Measurements from ENCODE around the gene TARBP2. TPM values are rescaled to one million over a fixed set of nuclear protein-coding genes. Genes with fewer than 3 reads are reported as not detected.
A peak's percentile ranks its signal among the peaks of the same experiment; 100 is the strongest.

The TARBP2 gene
- polyA plus RNA-seq, 2 of the 4 experiments (the other 2 are of a cell fraction): 41.5 to 49.9 TPM

DNA sequence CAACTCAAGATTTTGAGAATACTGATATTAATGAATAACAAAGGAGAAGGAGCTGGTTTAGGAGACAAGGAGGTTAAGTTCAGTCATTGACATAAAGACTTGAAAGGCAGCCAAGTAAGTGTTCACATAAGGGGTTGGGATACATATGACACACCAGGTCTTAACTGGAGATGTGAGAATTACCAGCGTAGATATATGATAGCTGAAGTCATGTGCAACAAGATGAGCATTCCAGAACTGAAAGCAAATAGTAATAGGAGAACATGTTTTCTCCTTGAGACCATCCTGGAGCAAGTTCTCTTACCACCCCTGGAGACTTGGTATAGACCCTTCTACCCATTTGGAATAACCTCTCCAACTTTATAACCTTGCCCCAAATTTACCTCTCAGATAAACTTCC is 49.5 kb downstream of the TARBP2 start (continued):
- TF ChIP-seq EP300 (IDR thresholded peaks at IDR 0.05) (no peak), MAFK (IDR thresholded peaks at IDR 0.05; ENCODE audit: partially characterized antibody) (no peak), CBX2 (IDR thresholded peaks at IDR 0.05; ENCODE audit: borderline replicate concordance, low read depth) (no peak), FOXS1 (CRISPR knock-in tag; IDR thresholded peaks at IDR 0.05) (no peak), RNF2 (IDR thresholded peaks at IDR 0.05; ENCODE audit: borderline replicate concordance, low read depth) (no peak), BHLHE40 (IDR thresholded peaks at IDR 0.05; ENCODE audit: low read depth, low read length) (no peak), CHD4 (IDR thresholded peaks at IDR 0.05; ENCODE audit: borderline replicate concordance) (no peak)

DNA sequence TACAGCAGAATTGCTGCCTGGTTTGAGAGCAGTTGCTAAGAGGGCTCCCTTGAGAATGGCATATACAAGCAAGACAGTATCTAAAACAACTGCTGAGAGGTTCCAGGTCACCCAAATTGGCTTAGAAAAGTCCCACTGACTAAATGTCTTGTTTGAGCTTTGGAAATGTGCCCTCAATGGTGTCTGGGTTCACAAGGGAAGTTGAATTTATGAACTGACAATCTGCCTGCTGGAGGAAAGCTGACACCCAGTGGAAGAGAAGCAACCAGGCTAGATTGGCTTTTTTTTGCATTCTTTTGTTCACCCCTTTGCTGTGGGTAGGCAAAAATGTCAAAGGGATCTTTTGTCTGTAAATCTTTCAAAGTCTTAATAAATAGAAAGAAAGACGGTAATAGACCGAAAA is 50.8 kb downstream of the TARBP2 start:
- CTCF ChIA-PET: interaction anchor here (1.2 to 2.4 kb wide), 2 partner anchors 8 to 16 kb away, joined by 5 to 12 read pairs; no protein-coding TSS in a partner anchor
- POLR2A ChIA-PET: no interaction called here
- WGBS (ENCODE audit: missing lambda C conversion rate): 99% methylated on average over 2 of the region's 2 CpGs
- DNase-seq (ENCODE audit: low read depth in 1 of 2, low spot score in 1 of 2) (no peak), FAIRE-seq (no peak), ATAC-seq (peak in 1 of 2 experiments; percentile 24; a peak in 1 of 6 replicates)
- no peak for TF ChIP-seq HOXB5 (CRISPR knock-in tag; IDR thresholded peaks at IDR 0.05)
- no peak for TF ChIP-seq KDM1A (IDR thresholded peaks at IDR 0.05; ENCODE audit: low read depth)
- no peak for TF ChIP-seq JUNB (IDR thresholded peaks at IDR 0.05)
- TF ChIP-seq EP300 (IDR thresholded peaks at IDR 0.05): no peak
- TF ChIP-seq FOSL2 (IDR thresholded peaks at IDR 0.05): no peak
- TF ChIP-seq FOSL2 (CRISPR knock-in tag; IDR thresholded peaks at IDR 0.05): no peak
- no peak for TF ChIP-seq ZSCAN20 (CRISPR knock-in tag; IDR thresholded peaks at IDR 0.05)
- no peak for TF ChIP-seq NFE2L2 (conservative IDR thresholded peaks at IDR 0.05; ENCODE audit: low read length)
- no peak for TF ChIP-seq SMC3 (IDR thresholded peaks at IDR 0.05)
- TF ChIP-seq NR3C1 (IDR thresholded peaks at IDR 0.05): no peak
- TF ChIP-seq BHLHE40 (IDR thresholded peaks at IDR 0.05; ENCODE audit: low read depth, low read length): no peak
- no peak for TF ChIP-seq ZC3H11A (IDR thresholded peaks at IDR 0.05)
- 0 out of 3 replicates have a peak, but pooled peaks cover 2% of the 10 kb centered on the region for H3K4me1 ChIP-seq
- H3K27ac ChIP-seq: no peak overlapping the region
- H3K4me3 ChIP-seq: no peak overlapping the region
- H3K9me3 ChIP-seq: no peaks in the 10 kb centered on the region
- no peak overlapping the region for H3K4me2 ChIP-seq

DNA sequence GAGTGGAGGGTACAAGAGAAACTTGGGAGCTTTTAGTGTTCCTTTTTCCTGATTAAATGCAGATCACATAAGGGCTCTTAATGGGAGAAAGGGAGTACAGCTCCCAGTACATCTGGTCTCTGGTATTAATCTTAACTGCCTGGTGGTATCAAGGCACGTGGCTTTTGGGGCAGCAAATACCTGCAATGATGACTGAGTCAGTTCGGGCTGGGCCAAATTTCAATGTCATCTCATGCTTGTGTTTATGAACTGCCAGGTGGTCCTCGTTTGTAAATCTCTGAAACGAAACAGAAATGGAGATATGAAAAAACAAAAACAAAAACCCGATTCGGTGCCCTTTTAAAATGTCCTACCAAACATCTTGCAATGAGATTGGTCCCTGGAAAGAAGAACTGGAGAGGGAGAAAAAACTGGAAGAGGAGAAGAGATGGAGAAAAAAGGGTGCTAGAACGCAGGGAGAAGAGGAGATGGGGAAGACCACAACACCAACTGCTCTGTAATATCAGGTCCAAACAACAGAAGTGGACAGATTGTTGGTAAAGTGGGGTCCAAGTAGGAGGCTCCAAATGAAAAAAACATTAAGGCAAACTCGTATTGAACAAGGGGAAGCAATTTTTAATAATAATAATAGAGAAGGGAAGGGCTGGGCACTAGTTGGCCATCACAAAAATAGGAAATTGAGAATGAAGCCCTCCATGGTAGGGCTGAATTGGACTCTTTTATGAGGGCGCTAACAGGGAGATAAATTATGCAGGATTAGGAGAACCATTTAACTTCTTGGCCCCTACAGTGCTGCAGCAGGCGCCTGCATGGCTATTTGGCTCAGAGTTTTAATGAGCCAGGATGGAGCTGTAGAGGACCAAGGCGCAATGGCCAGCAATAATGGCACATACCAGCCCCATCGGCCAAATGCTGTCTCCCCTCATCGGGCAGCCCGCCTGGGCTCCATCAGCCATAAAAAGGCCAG is 51.6 kb downstream of the TARBP2 start:
- CTCF ChIA-PET: interaction anchor here (2.4 kb wide), 1 partner anchor 9 kb away, joined by 12 read pairs; no protein-coding TSS in a partner anchor
- Histone ChIP-seq H3K4me2 (no peak overlapping the region), H3K4me3 (no peak overlapping the region), H3K27ac (no peak overlapping the region), H3K4me1 (peaks cover 8% of the 10 kb centered on the region), H3K9me3 (no peaks in the 10 kb centered on the region)
- DNase-seq (ENCODE audit: low read depth in 1 of 2, low spot score in 1 of 2): no peak
- WGBS (ENCODE audit: missing lambda C conversion rate): 80% methylated on average over 14 of the region's 14 CpGs
- POLR2A ChIA-PET: interaction anchor here (1.6 kb wide), 1 partner anchor 123 kb away, joined by 4 read pairs; no protein-coding TSS in a partner anchor
- no peak for TF ChIP-seq SMC3 (IDR thresholded peaks at IDR 0.05)
- TF ChIP-seq RNF2 (IDR thresholded peaks at IDR 0.05; ENCODE audit: borderline replicate concordance, low read depth): no peak
- TF ChIP-seq GATA3 (IDR thresholded peaks at IDR 0.05; ENCODE audit: borderline replicate concordance): no peak
- no peak for TF ChIP-seq ZFP36 (IDR thresholded peaks at IDR 0.05; ENCODE audit: borderline replicate concordance, partially characterized antibody)
- TF ChIP-seq JUNB (IDR thresholded peaks at IDR 0.05): no peak
- TF ChIP-seq, protein P1, sequence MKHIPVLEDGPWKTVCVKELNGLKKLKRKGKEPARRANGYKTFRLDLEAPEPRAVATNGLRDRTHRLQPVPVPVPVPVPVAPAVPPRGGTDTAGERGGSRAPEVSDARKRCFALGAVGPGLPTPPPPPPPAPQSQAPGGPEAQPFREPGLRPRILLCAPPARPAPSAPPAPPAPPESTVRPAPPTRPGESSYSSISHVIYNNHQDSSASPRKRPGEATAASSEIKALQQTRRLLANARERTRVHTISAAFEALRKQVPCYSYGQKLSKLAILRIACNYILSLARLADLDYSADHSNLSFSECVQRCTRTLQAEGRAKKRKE (CRISPR knock-in tag; IDR thresholded peaks at IDR 0.05; ENCODE audit: low read depth): no peak
- TF ChIP-seq, protein P2, sequence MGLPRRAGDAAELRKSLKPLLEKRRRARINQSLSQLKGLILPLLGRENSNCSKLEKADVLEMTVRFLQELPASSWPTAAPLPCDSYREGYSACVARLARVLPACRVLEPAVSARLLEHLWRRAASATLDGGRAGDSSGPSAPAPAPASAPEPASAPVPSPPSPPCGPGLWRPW (IDR thresholded peaks at IDR 0.05): no peak
- TF ChIP-seq BHLHE40 (IDR thresholded peaks at IDR 0.05; ENCODE audit: low read depth, low read length): no peak
- no peak for TF ChIP-seq FOXS1 (CRISPR knock-in tag; IDR thresholded peaks at IDR 0.05)
- no peak for TF ChIP-seq HOXA7 (CRISPR knock-in tag; IDR thresholded peaks at IDR 0.05)
- TF ChIP-seq NR3C1 (IDR thresholded peaks at IDR 0.05): no peak
- no peak for TF ChIP-seq CHD2 (IDR thresholded peaks at IDR 0.05; ENCODE audit: low read length, partially characterized antibody)
- no peak for TF ChIP-seq EHF (CRISPR knock-in tag; IDR thresholded peaks at IDR 0.05)
- TF ChIP-seq EP300 (IDR thresholded peaks at IDR 0.05): no peak
- no peak for TF ChIP-seq EHMT2 (IDR thresholded peaks at IDR 0.05; ENCODE audit: low read depth)
- TF ChIP-seq, protein P3, sequence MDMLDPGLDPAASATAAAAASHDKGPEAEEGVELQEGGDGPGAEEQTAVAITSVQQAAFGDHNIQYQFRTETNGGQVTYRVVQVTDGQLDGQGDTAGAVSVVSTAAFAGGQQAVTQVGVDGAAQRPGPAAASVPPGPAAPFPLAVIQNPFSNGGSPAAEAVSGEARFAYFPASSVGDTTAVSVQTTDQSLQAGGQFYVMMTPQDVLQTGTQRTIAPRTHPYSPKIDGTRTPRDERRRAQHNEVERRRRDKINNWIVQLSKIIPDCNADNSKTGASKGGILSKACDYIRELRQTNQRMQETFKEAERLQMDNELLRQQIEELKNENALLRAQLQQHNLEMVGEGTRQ (IDR thresholded peaks at IDR 0.05): no peak
- no peak for TF ChIP-seq ZC3H11A (IDR thresholded peaks at IDR 0.05)
- TF ChIP-seq NFE2L2 (conservative IDR thresholded peaks at IDR 0.05; ENCODE audit: low read length): no peak
- FAIRE-seq: no peak
- no peak for ATAC-seq

Data from A549 (cell line).